Measurements from ENCODE around the gene SEC61A1.

The SEC61A1 gene

DNA sequence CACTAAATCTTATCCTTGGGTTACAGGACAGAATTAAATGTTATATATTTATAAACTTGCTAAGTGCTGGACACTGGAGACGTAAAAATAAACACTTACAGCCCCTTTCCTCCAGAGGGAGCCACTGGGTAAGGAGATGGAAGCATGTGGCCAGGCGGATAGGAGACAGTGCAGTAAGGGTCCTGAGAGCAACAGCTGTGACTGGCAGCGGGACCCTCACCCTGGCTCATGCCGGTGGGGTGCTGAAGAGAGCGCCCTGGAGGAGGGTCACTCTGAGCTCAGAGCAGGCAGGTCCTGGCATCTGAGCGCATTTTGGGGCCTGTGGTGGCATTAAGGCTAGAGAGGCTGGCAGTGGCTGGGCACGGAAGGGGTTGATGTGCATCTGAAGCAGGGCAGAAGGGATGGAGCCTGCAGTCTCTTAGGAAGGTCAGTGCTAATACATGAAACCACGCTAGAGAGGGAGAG, 16.0 kb downstream of the SEC61A1 start:
- Mint-ChIP-seq H3K36me3 (ENCODE audit: low read depth) (peaks cover 47% of the 10 kb centered on the region), H3K27ac (peak overlapping the region; percentile 70), H3K27me3 (no peaks in the 10 kb centered on the region), H3K4me1 (no peaks in the 10 kb centered on the region), H3K4me3 (no peak overlapping the region), H3K9me3 (no peaks in the 10 kb centered on the region)
- ATAC-seq (no peak), DNase-seq (no peak)

DNA sequence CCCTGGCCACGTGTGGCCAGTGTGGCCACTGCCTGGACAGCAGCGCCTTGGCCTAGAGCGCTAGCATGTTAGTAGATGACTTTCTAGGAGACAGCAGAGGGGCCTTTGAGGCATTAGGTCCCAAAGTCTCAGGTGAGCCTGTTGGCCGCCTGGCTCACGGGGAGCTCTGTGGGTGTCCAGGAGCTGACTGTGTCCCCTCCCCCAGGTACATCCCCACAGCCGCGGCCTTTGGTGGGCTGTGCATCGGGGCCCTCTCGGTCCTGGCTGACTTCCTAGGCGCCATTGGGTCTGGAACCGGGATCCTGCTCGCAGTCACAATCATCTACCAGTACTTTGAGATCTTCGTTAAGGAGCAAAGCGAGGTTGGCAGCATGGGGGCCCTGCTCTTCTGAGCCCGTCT, 17.0 kb downstream of the SEC61A1 start:
- no peak overlapping the region for H3K27ac Mint-ChIP-seq
- H3K9me3 Mint-ChIP-seq, result no peaks in the 10 kb centered on the region
- peaks cover 42% of the 10 kb centered on the region for H3K36me3 Mint-ChIP-seq (ENCODE audit: low read depth)
- no peak for DNase-seq
- H3K4me1 Mint-ChIP-seq, result no peaks in the 10 kb centered on the region
- no peaks in the 10 kb centered on the region for H3K27me3 Mint-ChIP-seq
- ATAC-seq, result no peak
- no peak overlapping the region for H3K4me3 Mint-ChIP-seq

DNA sequence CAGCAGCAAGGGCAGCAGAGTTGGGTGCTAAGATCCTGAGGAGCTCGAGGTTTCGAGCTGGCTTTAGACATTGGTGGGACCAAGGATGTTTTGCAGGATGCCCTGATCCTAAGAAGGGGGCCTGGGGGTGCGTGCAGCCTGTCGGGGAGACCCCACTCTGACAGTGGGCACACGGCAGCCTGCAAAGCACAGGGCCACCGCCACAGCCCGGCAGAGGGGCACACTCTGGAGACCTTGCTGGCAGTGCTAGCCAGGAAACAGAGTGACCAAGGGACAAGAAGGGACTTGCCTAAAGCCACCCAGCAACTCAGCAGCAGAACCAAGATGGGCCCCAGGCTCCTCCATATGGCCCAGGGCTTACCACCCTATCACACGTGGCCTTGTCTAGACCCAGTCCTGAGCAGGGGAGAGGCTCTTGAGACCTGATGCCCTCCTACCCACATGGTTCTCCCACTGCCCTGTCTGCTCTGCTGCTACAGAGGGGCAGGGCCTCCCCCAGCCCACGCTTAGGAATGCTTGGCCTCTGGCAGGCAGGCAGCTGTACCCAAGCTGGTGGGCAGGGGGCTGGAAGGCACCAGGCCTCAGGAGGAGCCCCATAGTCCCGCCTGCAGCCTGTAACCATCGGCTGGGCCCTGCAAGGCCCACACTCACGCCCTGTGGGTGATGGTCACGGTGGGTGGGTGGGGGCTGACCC, 18.8 kb downstream of the SEC61A1 start:
- Mint-ChIP-seq H3K4me3 (no peak overlapping the region), H3K27ac (no peak overlapping the region), H3K36me3 (ENCODE audit: low read depth) (peaks cover 33% of the 10 kb centered on the region), H3K9me3 (no peaks in the 10 kb centered on the region), H3K4me1 (peaks cover 11% of the 10 kb centered on the region), H3K27me3 (no peaks in the 10 kb centered on the region)
- no peak for ATAC-seq
- no peak for DNase-seq

DNA sequence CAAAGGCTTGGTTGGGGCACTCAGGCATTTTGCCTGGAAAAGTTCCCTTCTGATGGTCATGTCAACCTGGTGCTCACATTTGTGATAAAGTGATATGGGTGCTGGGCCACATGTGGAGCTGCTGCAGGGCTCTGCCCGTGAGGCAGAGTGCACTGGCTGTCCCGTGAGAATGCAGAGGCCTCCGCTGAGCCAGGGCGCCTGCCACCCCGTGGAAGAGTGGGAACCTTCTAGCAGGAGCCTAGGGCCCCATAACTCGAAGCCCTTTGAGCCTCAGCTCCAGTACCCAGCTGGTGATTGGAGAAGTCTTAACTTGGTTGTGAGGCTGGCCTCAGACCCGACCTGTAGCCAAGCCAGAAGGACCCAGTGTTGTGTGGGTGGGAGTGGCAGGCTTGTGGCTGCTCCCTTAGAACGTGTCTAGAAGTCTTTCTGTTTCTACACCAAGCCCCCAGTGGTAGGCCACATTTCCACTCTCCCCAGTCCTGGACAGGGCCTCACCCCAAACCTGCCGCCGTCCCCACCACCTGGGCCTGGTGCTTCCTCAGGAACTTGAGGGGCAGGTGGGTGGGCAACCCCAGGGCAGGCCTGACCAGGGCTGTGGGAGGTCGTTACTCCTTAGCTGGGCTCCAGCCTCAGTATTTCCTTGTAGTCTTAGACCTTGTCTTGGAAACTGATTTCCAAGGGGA, 19.7 kb downstream of the SEC61A1 start:
- DNase-seq (no peak), ATAC-seq (no peak)
- peaks cover 31% of the 10 kb centered on the region for H3K36me3 Mint-ChIP-seq (ENCODE audit: low read depth)
- no peak overlapping the region for H3K27ac Mint-ChIP-seq
- H3K4me3 Mint-ChIP-seq, result no peak overlapping the region
- no peaks in the 10 kb centered on the region for H3K27me3 Mint-ChIP-seq
- no peaks in the 10 kb centered on the region for H3K9me3 Mint-ChIP-seq
- H3K4me1 Mint-ChIP-seq, result peaks cover 17% of the 10 kb centered on the region

DNA sequence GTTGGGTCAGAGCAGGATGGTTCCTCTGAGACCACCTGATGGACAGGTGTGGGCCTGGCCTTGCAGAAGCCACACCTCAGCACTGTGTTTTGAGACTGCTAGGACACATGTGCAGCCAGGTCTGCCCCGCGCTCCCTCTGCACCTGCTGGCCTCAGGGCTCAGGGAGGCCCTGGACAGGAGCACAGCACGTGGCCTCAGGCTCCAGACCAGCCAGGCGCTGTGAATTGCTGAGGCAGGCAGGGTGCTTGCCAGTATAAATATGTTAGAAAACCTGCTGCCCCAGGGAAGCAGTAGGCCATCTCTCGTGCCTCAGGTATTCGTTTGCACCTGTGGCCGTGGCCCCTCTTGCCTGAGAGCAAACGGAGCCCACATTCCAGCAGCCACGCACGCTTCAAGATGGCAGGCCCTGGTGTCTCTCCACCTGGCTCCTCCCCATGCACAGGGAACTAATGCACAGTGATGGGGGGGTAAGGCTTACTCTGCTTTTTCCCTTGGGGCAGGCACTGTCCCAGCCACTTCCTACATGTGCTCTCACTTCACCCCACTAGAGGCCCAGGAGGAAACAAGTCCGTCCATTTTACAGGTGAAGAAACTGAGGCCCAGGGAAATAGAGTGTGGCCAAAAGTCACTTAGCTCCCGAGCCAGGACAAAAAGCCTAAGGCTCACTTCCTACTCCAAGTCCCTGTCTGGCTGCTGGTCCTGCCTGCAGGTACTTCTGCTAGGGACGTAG, 20.4 kb downstream of the SEC61A1 start:
- ATAC-seq (no peak), DNase-seq (no peak)
- Mint-ChIP-seq H3K27me3 (no peaks in the 10 kb centered on the region), H3K4me3 (no peak overlapping the region), H3K4me1 (peaks cover 17% of the 10 kb centered on the region), H3K9me3 (no peaks in the 10 kb centered on the region), H3K36me3 (ENCODE audit: low read depth) (peaks cover 24% of the 10 kb centered on the region), H3K27ac (no peak overlapping the region)

DNA sequence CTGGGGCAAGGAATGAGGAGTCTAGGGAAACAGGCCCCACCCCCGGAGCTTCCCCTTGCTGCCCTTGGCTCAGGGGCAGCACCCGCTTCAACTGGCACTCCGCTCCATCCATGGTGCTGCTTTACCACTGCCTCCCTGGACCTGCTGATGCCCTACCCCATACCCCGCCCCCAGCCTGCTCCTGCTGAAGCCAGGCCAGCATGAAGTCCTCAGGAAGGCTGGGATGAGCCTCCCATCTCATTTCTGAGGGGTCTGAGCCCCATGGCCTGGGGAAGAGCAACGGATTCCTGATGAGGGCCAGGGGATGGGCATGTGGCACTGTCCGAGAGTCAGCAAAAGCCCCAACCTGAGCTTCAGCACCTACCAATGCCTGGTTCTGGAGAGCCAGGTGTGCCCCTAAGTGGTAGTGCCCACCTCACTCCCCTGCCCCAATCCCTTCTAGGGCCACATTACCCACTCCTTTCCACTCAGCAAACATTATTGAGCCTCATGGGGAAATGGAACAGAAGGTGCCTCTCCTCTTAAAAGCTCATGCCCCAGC, 21.0 kb downstream of the SEC61A1 start:
- no peak for DNase-seq

DNA sequence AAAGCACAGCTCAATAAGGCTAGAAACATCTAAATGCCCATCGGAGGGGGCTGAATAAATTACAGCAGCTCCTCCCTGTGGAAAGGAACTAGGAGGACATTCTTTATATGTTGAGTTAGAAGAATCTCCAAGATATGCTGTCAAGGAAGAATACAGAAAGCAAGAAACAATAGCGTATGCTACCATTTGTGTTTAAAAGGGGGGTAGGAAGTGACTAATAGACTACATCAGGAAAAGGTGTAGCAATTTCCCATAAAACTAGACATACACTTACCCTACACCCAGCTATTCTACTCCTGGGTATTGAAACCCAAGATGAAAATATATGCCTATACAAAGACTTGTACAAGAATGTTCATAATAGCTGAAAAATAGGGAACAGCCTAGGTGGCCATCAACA, 21.6 kb downstream of the SEC61A1 start:
- DNase-seq, result no peak
- Mint-ChIP-seq H3K27me3 (no peaks in the 10 kb centered on the region), H3K27ac (no peak overlapping the region), H3K36me3 (ENCODE audit: low read depth) (peaks cover 21% of the 10 kb centered on the region), H3K4me3 (no peak overlapping the region), H3K4me1 (peaks cover 20% of the 10 kb centered on the region), H3K9me3 (no peaks in the 10 kb centered on the region)
- no peak for ATAC-seq

More for the DNA sequence above, 21.0 kb downstream of the SEC61A1 start:
- Mint-ChIP-seq H3K27ac (no peak overlapping the region), H3K27me3 (no peaks in the 10 kb centered on the region), H3K4me1 (peaks cover 20% of the 10 kb centered on the region), H3K9me3 (no peaks in the 10 kb centered on the region), H3K4me3 (no peak overlapping the region), H3K36me3 (ENCODE audit: low read depth) (peaks cover 21% of the 10 kb centered on the region)
- ATAC-seq, result no peak

DNA sequence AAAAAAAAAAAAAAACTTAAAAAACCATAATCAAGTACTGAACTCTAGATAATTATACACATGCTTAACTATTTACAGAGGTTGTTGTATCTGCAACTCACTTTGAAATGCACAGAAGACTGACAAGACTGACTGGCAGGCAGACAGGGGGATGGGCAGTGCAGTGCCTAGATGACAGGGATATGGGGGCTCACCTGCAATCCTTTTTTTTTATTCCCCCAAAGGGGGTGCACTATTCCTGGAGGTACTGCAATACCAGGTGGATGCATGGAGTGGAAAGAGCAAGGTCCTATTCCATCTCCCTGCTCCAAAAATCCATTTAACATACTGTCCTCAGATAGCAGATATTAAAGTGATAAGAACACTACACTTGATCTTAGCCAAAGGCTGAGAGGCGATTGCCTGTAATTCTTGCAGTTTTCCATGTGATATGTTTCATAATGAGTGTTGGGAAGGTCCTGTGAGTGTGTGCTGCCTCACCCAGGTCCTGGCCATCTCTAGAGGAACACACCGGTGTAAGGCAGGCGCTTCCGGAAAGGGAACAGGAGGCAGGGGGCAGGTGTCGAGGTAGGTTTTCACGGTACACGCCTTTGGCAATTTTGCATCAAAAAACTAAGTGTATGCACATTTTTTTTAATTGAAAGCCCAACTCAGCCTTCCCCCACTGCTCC, 22.7 kb downstream of the SEC61A1 start:
- Mint-ChIP-seq H3K27me3 (no peaks in the 10 kb centered on the region), H3K4me3 (peak overlapping the region; percentile 58), H3K9me3 (no peaks in the 10 kb centered on the region), H3K27ac (no peak overlapping the region), H3K4me1 (peaks cover 20% of the 10 kb centered on the region), H3K36me3 (ENCODE audit: low read depth) (peaks cover 21% of the 10 kb centered on the region)
- DNase-seq, result no peak
- ATAC-seq, result no peak

DNA sequence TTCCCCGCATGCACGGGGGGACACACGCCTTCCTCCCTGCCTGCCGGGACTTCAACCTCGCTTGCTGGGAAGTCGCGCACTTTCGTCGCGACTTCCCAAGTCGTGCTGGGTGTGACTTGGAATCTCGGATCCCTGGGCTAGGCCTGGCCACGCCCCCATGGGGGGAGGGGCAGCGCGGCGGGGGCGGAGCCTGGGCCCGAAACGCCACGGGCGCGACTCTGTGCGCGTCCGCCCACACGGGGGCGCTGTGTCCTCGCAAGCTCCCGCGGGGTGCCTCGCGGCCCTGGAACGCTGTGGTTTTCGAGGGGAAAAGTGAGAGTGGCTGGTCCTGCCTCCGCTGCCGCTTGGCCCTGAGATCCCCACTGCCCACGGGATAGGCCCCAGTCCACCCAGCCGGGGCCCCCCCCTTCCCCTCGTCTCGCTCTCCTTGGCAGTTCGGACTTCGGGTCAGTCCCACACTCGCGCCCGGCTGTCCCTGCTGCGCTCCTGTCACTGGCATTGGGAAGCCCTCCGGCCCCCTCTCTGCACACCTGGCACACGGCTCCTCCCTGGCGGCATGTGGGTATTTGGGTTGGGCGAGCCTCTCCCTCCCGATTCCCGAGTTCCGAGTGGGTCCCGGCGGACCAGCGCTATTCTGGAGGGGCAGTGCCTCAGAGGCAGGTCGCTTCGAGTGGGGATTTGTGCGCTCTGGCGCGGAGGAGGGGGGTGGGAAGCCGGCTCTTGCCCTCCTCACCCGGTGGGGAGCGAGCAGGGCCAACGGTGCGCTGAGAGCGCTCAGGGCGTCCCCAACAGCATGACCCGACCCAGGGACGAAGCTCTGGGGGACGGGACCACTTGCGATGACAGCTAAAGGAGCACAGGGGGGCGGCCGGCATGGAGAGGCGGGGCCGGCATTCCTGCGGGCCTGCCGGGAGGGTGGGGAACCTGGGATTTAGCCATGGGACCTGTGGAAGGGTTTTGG, 23.6 kb downstream of the SEC61A1 start:
- Mint-ChIP-seq H3K27ac (no peak overlapping the region), H3K27me3 (no peaks in the 10 kb centered on the region), H3K36me3 (ENCODE audit: low read depth) (peaks cover 26% of the 10 kb centered on the region), H3K4me1 (peaks cover 20% of the 10 kb centered on the region), H3K9me3 (no peaks in the 10 kb centered on the region), H3K4me3 (peak overlapping the region; percentile 58)
- DNase-seq, result peak; percentile 90
- ATAC-seq, result peak; percentile 70

DNA sequence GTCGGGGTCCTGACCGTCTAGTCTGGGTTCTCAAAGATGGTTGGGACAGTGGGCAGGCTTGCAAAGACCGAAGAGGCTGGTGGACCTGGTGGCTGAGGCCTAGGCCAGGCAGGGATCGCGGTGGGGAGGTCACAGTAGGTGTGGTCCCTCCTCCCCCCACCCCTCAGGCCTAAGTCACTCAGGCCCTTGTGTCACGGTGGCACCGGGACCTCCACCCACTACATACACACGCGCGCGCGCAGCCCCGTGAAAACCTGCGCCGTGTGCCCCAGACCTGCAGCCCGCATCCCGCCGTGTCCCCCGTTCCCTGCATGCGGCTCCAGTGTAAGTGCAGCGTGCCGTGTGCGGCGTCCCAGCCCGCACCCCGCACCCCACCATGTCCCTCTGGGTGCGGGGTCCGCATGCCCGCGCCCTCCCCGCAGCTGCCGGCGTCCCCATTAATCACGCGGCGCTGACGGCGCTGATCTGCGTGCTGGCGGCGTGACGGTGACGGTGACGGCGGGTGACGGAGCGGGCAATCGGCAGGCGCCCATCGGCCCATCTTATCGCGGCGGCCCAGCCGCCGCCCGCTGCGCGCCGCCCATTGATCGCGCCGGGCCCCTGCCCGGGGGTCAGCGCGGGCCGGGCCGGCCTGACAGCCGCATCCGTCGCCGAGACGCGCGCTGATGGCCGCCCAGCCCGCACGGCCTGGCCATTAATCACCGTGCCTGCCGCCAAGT, 24.4 kb downstream of the SEC61A1 start:
- peaks cover 27% of the 10 kb centered on the region for H3K36me3 Mint-ChIP-seq (ENCODE audit: low read depth)
- ATAC-seq (peak; percentile 11), DNase-seq (peak; percentile 50)
- H3K4me1 Mint-ChIP-seq, result peaks cover 20% of the 10 kb centered on the region
- H3K9me3 Mint-ChIP-seq, result no peaks in the 10 kb centered on the region
- peak overlapping the region; percentile 48 for H3K4me3 Mint-ChIP-seq
- no peak overlapping the region for H3K27ac Mint-ChIP-seq
- no peaks in the 10 kb centered on the region for H3K27me3 Mint-ChIP-seq

DNA sequence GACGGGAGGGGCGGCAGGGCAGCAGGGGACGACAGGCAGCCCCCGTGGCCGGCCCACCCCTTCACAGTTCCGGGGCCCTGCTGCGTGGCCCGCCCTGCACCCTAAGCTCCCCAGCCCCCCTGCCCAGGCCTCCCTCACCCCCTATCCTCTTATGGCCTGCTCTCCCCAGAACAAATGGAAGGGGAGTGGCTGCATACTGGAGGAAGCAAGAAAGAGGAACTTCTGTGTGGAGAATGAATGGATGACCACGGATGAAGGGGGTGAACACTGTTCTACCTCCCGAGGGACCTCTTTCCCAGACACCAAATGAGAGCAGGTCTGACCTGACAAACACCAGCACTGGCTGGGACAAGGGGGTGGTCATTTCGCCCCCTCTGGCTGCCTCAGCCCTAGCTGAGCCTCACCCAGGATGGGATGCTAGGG, 25.0 kb downstream of the SEC61A1 start:
- no peak overlapping the region for H3K27ac Mint-ChIP-seq
- peaks cover 30% of the 10 kb centered on the region for H3K36me3 Mint-ChIP-seq (ENCODE audit: low read depth)
- no peak for ATAC-seq

DNA sequence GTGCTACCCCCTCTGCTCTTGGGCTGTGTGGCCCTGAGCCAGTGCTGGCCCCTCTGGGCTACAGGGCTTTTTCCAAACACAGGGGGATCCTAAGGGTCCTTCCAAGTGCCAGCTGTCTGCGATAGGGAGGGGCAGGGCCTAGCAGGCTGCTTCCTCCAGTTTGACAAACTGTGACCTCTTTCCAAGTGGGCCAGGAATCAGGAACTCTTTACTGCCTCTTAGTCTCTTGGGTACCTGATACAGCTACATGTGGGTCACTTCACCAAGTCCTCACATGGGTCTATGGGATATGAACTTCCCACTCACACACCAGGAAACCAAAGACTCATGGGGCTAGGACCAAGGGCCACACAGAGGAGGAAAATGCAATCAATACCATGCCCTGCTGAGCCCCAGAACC, 25.4 kb downstream of the SEC61A1 start:
- no peak for DNase-seq
- Mint-ChIP-seq H3K36me3 (ENCODE audit: low read depth) (peaks cover 33% of the 10 kb centered on the region), H3K27ac (peak overlapping the region; percentile 60), H3K4me3 (no peak overlapping the region), H3K27me3 (no peaks in the 10 kb centered on the region), H3K4me1 (peaks cover 20% of the 10 kb centered on the region), H3K9me3 (no peaks in the 10 kb centered on the region)
- no peak for ATAC-seq

More for the DNA sequence above, 25.0 kb downstream of the SEC61A1 start:
- no peak overlapping the region for H3K4me3 Mint-ChIP-seq
- no peak for DNase-seq
- H3K9me3 Mint-ChIP-seq, result no peaks in the 10 kb centered on the region
- H3K27me3 Mint-ChIP-seq, result no peaks in the 10 kb centered on the region
- peaks cover 20% of the 10 kb centered on the region for H3K4me1 Mint-ChIP-seq

DNA sequence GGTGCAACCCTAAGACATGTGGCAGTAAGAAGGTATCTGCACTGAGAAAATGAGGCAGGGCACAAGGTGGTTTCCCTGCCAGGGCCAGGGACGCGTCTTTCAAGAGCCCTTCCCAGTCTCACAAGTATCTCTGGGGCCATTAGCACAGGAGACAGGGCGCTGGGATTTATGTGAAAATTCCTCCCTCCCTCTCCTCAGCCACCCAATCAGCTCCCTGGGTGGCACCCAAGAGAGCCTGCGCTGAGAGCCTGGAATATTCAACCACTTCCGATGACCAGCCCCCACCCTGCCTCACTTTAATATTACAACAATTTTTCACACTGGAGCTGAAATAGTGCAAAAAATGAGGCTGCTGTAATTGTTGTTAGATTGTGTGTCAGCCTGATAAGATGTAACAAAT, 26.1 kb downstream of the SEC61A1 start:
- Mint-ChIP-seq H3K36me3 (ENCODE audit: low read depth) (peaks cover 39% of the 10 kb centered on the region), H3K27me3 (no peaks in the 10 kb centered on the region), H3K4me3 (no peak overlapping the region), H3K27ac (no peak overlapping the region), H3K4me1 (peaks cover 20% of the 10 kb centered on the region), H3K9me3 (no peaks in the 10 kb centered on the region)
- DNase-seq, result no peak
- ATAC-seq, result no peak

Measured in activated naive CD8-positive, alpha-beta T cell treated with anti-CD3 and anti-CD28 coated beads, Interleukin-2, amount 50 U/mL, for 24 hours (primary cell).